BE2C (cell line): Measurements from ENCODE around the gene GPC5.
"Not testable (repeated sequence)": the region's sequence is repeated elsewhere in the genome, so short reads cannot be mapped to it uniquely, and the experiment has no call there.

Source experiments
- DNase-seq: peaks from one replicate; pipeline ENCODE4 v3.0.0-alpha.2; 2020
- H3K27me3 ChIP-seq: fragments of 250-450 bp; sonication (Bioruptor Pico); 2 replicates; pipeline ENCODE4 v1.5.1; 2020; ENCODE audit warnings: mild to moderate bottlenecking
- H3K36me3 ChIP-seq: fragments of 250-450 bp; sonication (Bioruptor Pico); 2 replicates; pipeline ENCODE4 v1.5.1; 2020; ENCODE audit warnings: mild to moderate bottlenecking
- H3K4me1 ChIP-seq: fragments of 250-450 bp; sonication (Bioruptor Pico); 2 replicates; pipeline ENCODE4 v1.5.1; 2020
- H3K4me3 ChIP-seq: 2 replicates; pipeline ENCODE4 v1.5.1; 2011; ENCODE audit warnings: low read depth, low read length
- H3K9me3 ChIP-seq: fragments of 250-450 bp; sonication (Bioruptor Pico); 2 replicates; pipeline ENCODE4 v1.5.1; 2020
- CTCF ChIP-seq: IDR thresholded peaks from 2 replicates; pipeline ENCODE4 v1.5.1; 2012; ENCODE audit warnings: mild to moderate bottlenecking, low read depth, low read length

Gene GPC5

GRCh38 chr13:91661692-91662490 is 263.5 kb downstream of the GPC5 start:
- H3K27me3 ChIP-seq = no peaks in the 10 kb centered on the region
- H3K4me3 ChIP-seq = no peak overlapping the region
- H3K36me3 ChIP-seq = no peaks in the 10 kb centered on the region
- DNase-seq = no peak
- no peak for TF ChIP-seq CTCF
- no peaks in the 10 kb centered on the region for H3K9me3 ChIP-seq
- no peaks in the 10 kb centered on the region for H3K4me1 ChIP-seq

DNA sequence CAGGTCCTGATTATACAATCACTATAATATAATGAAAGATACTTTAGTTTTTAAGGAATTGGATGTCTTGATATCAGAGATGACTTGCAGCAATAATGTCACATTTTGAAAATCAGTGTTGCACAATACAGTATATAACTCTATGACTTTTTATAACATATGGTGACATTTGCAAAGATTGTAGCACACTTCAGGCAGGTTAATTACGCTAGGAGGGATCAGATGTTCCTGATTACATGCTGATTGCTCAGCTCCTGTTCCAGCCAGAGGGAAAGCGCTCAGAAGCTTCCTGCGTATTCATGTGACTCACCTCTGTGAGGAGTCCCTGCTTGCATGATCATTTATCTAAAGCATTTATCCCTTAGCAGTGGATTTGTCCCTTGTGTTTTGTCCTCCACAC is 265.6 kb downstream of the GPC5 start:
- no peak for TF ChIP-seq CTCF
- DNase-seq = no peak
- no peaks in the 10 kb centered on the region for H3K4me1 ChIP-seq
- H3K27me3 ChIP-seq = no peaks in the 10 kb centered on the region
- H3K4me3 ChIP-seq = no peak overlapping the region
- H3K36me3 ChIP-seq = no peaks in the 10 kb centered on the region
- no peaks in the 10 kb centered on the region for H3K9me3 ChIP-seq

- no peak overlapping the region for H3K4me3 ChIP-seq
Measured at GRCh38 chr13:91667486-91667885, 269.1 kb downstream of the GPC5 start.

GRCh38 chr13:91668866-91669495 is 270.6 kb downstream of the GPC5 start:
- no peaks in the 10 kb centered on the region for H3K27me3 ChIP-seq
- H3K4me1 ChIP-seq = no peaks in the 10 kb centered on the region
- no peaks in the 10 kb centered on the region for H3K9me3 ChIP-seq
- H3K36me3 ChIP-seq = no peaks in the 10 kb centered on the region
- no peak for DNase-seq
- TF ChIP-seq CTCF = no peak
- H3K4me3 ChIP-seq = no peak overlapping the region

More at GRCh38 chr13:91667486-91667885, 269.1 kb downstream of the GPC5 start:
- no peak for DNase-seq
- no peaks in the 10 kb centered on the region for H3K9me3 ChIP-seq
- TF ChIP-seq CTCF = no peak
- H3K27me3 ChIP-seq = no peaks in the 10 kb centered on the region
- no peaks in the 10 kb centered on the region for H3K4me1 ChIP-seq
- no peaks in the 10 kb centered on the region for H3K36me3 ChIP-seq

- H3K4me1 ChIP-seq, DNase-seq, H3K9me3 ChIP-seq, H3K36me3 ChIP-seq, H3K27me3 ChIP-seq, H3K4me3 ChIP-seq: not testable (repeated sequence)
Measured at GRCh38 chr13:91674347-91674746, 275.9 kb downstream of the GPC5 start.

DNA sequence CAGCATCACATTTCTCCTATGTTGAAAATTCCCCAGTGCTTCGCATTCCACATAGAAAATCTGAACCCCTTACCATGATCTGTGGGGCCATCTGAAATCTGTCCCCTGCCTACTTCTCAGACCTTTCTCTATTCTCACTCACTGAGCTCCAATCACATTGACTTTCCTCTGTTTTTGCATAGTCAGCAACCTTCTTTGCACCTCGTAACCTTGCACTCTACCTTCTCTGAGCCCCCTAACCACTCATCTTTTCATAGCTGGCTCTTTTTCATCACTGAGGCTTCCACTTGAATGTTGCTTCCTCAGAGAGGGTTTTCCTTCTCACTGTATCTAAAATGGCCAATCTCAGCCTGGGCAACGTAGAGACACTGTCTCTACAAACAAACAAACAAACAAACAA is 286.3 kb downstream of the GPC5 start:
- no peak for TF ChIP-seq CTCF
- Histone ChIP-seq H3K36me3 (no peaks in the 10 kb centered on the region), H3K9me3 (no peaks in the 10 kb centered on the region), H3K27me3 (no peaks in the 10 kb centered on the region), H3K4me1 (no peaks in the 10 kb centered on the region), H3K4me3 (no peak overlapping the region)
- no peak for DNase-seq
